WTC11 (cell line): ENCODE measurements around the gene DNPH1.

Experiments
- ATF6 ChIP-seq: sonication (generic); formaldehyde crosslinking; IDR thresholded peaks from 2 replicates; pipeline ENCODE4 v1.8.1; 2023; ENCODE audit warnings: mild to moderate bottlenecking, missing genetic modification reagents
- CTCF ChIP-seq: fragments of 200-600 bp; IDR thresholded peaks from 2 replicates; pipeline ENCODE4 v1.8.0; 2022; ENCODE audit warnings: antibody characterized with exemption
- KAT7 ChIP-seq: sonication (generic); formaldehyde crosslinking; IDR thresholded peaks from 2 replicates; pipeline ENCODE4 v1.8.1; 2023; ENCODE audit warnings: missing genetic modification reagents, mild to moderate bottlenecking, borderline replicate concordance
- MAX ChIP-seq: sonication (generic); formaldehyde crosslinking; IDR thresholded peaks from 2 replicates; pipeline ENCODE4 v1.8.0; 2022; ENCODE audit warnings: mild to moderate bottlenecking, missing genetic modification reagents
- NFATC4 ChIP-seq: fragments of 250-450 bp; sonication (Bioruptor Pico); IDR thresholded peaks from 2 replicates; pipeline ENCODE4 v1.9.0; 2021; ENCODE audit warnings: mild to moderate bottlenecking
- NR2C2 ChIP-seq: sonication (generic); formaldehyde crosslinking; IDR thresholded peaks from 2 replicates; pipeline ENCODE4 v1.8.0; 2022; ENCODE audit warnings: mild to moderate bottlenecking, missing genetic modification reagents
- ZNF317 ChIP-seq: sonication (generic); formaldehyde crosslinking; IDR thresholded peaks from 2 replicates; pipeline ENCODE4 v1.8.1; 2023; ENCODE audit warnings: low read depth, mild to moderate bottlenecking, moderate library complexity, missing genetic modification reagents, borderline replicate concordance
- ZNF671 ChIP-seq: fragments of 250-450 bp; sonication (Bioruptor Pico); IDR thresholded peaks from 2 replicates; pipeline ENCODE4 v1.8.0; 2021; ENCODE audit warnings: mild to moderate bottlenecking

GRCh38 chr6:43268782-43269272, 39.5 kb upstream of the DNPH1 start:
- TF ChIP-seq MAX (CRISPR knock-in tag), result no peak
- TF ChIP-seq CTCF, result no peak
- TF ChIP-seq ATF6, result no peak
- TF ChIP-seq ZNF671, result no peak
- TF ChIP-seq NFATC4 (CRISPR knock-in tag), result no peak
- no peak for TF ChIP-seq KAT7 (CRISPR knock-in tag)
- TF ChIP-seq NR2C2 (CRISPR knock-in tag), result no peak
- TF ChIP-seq ZNF317 (CRISPR knock-in tag), result no peak
